Testis (tissue), 2 donors: ENCODE results near the gene SEZ6.

Source experiments
- POLR2A ChIP-seq: fragments of 450-650 bp; IDR thresholded peaks from one replicate; pipeline ENCODE4 v1.6.1; 2017; ENCODE audit warnings: antibody characterized with exemption, mild to moderate bottlenecking, moderate library complexity
- TF ChIP-seq, protein P1 (sequence below), 3 experiments: fragments of 450-650 bp in 2 of 3; fragments of 200-600 bp in 1 of 3; sonication (generic) in 1 of 3; IDR thresholded peaks; one replicate each; pipeline ENCODE4 v1.5.1; 2016 to 2019; ENCODE audit warnings: antibody characterized with exemption in 3 of 3, mild to moderate bottlenecking in 2 of 3, moderate library complexity in 1 of 3

- TF ChIP-seq, protein P1, sequence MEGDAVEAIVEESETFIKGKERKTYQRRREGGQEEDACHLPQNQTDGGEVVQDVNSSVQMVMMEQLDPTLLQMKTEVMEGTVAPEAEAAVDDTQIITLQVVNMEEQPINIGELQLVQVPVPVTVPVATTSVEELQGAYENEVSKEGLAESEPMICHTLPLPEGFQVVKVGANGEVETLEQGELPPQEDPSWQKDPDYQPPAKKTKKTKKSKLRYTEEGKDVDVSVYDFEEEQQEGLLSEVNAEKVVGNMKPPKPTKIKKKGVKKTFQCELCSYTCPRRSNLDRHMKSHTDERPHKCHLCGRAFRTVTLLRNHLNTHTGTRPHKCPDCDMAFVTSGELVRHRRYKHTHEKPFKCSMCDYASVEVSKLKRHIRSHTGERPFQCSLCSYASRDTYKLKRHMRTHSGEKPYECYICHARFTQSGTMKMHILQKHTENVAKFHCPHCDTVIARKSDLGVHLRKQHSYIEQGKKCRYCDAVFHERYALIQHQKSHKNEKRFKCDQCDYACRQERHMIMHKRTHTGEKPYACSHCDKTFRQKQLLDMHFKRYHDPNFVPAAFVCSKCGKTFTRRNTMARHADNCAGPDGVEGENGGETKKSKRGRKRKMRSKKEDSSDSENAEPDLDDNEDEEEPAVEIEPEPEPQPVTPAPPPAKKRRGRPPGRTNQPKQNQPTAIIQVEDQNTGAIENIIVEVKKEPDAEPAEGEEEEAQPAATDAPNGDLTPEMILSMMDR (IDR thresholded peaks at IDR 0.05): no peak
- no peak for TF ChIP-seq POLR2A
Measured at GRCh38 chr17:29003289-29003688, 2.5 kb downstream of the SEZ6 start.
